Astrocyte of the spinal cord (primary cell): ENCODE data around the gene SSH2.
"Not testable (repeated sequence)": the region's sequence is repeated elsewhere in the genome, so short reads cannot be mapped to it uniquely, and the experiment has no call there.

Source experiments
- DNase-seq: peaks from one replicate; pipeline ENCODE4 v3.0.0; 2011; ENCODE audit warnings: low read depth, low spot score
- H3K4me3 ChIP-seq: 2 replicates; pipeline ENCODE4 v1.5.1; 2011; ENCODE audit warnings: low read depth, mild to moderate bottlenecking, low read length, moderate library complexity
- CTCF ChIP-seq: IDR thresholded peaks from 2 replicates; pipeline ENCODE4 v1.5.1; 2012; ENCODE audit warnings: low read depth, mild to moderate bottlenecking, low read length, inconsistent platforms
- in situ Hi-C: cut with HindIII; loops from 2 replicates; pipeline ENCODE4 v1.10.0; 2017; ENCODE audit warnings: low sequenced_read_pairs

The SSH2 gene

DNA sequence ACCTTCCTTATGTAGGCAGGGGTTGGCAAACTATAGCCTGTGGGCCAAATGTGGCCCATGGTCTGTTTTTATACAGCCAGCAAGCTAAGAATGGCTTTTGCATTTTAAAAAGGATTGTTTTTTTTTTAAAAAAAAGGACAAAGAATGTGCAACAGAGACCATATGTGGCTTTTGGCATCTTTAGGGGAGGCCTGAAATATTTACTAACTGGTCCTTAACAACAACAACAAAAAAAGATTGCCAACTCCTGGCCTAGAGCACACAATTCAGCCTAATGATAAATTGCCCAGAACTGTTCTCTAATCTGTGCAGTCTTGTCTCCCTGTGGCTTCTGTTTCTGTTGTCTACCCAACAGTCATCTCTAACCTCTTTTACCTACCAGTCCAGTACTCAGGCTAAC is 67.1 kb downstream of the SSH2 start:
- no peak for TF ChIP-seq CTCF
- no peak for DNase-seq
- in situ Hi-C loops, result no loop called here

GRCh38 chr17:29862127-29862526 is 67.9 kb downstream of the SSH2 start:
- no peak for TF ChIP-seq CTCF
- no peak for DNase-seq
- H3K4me3 ChIP-seq, result no peak overlapping the region
- in situ Hi-C loops, result no loop called here

More for the DNA sequence above, 67.1 kb downstream of the SSH2 start:
- no peak overlapping the region for H3K4me3 ChIP-seq

GRCh38 chr17:29859445-29859844 is 70.6 kb downstream of the SSH2 start:
- DNase-seq, in situ Hi-C loops, H3K4me3 ChIP-seq: not testable (repeated sequence)

DNA sequence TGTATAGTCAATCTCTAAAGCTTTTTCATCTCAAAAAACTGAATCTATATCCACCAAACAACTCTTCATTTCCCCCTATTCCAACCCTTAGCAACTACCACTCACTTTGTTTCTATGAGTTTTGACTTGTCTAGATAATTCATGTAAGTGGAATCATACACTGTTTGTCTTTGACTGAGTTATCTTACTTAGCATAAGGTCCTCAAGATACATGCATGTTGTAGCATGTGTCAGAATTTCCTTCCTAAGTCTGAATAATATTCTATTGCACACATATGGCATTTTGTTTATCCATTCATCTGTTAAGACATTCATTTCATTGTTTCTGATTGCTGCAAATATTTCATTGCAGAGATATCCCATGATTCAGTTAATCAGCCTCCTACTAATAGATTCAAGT is 72.2 kb downstream of the SSH2 start:
- TF ChIP-seq CTCF, result no peak
- H3K4me3 ChIP-seq, result no peak overlapping the region
- DNase-seq, result no peak
- in situ Hi-C loops, result no loop called here

DNA sequence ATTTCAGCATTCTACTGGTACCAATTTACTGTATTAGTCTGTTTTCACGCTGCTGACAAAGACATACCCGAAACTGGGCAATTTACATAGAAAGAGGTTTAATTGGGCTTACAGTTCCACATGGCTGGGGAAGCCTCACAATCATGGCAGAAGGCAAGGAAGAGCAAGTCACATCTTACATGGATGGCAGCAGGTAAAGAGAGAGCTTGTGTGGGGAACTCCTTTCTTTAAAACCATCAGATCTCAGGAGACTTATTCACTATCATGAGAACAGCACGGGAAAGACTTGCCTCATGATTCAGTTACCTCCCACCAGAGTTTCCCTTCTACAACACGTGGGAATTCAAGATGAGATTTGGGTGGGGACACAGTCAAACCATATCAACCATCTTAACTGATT is 72.9 kb downstream of the SSH2 start:
- in situ Hi-C loops, H3K4me3 ChIP-seq, DNase-seq: not testable (repeated sequence)

DNA sequence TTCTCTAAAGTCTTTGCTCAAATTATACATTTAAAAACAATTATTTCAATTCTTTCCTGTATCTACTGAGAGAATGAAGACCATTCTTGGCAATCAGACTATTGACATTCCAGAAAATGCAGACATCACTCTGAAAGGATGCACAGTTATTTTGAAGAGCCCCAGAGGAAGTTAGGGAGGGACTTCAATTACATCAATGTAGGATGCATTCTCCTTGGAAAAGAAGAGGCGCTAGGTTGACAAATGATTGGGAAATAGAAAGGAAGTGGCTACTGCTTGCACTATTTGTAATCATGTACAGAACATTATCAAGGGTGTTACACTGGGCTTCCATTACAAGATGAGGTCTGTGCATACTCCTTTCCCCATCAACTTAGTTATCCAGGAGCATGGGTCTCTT is 74.3 kb downstream of the SSH2 start:
- in situ Hi-C loops, result no loop called here
- H3K4me3 ChIP-seq, result no peak overlapping the region
- DNase-seq, result peak; percentile 41
- no peak for TF ChIP-seq CTCF

- H3K4me3 ChIP-seq, result no peak overlapping the region
- DNase-seq, result peak; percentile 20
- in situ Hi-C loops, result no loop called here
- no peak for TF ChIP-seq CTCF
Observed at GRCh38 chr17:29848737-29849136, 81.3 kb downstream of the SSH2 start.

DNA sequence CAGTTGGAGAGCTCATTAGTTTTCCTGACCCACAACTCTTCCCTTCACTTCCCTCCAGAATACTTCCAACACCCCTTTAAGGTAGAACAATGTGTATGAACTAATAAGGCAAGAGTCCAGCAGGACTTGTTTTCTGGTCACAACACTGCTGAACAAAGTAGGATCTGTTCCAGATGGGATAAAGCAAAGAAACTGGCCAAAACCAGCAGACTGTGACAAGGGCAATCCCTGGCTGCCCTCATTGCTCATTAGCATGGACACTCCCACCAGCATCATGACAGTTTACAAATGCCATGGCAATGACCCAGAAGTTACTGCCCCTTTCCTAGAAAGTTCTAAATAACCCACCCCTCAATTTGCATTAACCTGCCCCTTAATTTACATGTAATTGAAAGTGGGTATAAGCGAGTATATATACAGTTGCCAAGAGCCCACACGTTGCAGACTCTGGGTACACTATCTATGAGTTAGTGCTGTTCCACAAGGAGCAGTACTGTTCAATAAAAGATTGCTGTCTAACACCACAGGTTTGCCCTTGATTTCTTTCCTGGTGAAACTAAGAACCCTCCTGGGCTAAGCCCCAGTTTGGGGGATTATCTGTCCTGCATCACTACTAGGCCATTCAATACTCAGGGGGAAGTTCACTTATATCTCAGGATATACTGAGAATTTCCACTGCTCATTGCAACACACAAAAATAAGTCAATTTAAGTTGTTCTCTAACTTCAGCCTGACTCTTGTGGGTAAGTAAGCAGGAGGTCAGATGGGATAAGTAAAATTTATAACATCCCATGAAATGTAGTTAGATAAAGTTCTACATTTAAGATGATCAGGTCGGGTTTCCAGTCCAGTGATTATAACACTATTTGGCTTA is 82.3 kb downstream of the SSH2 start:
- in situ Hi-C loops, result no loop called here
- DNase-seq, result no peak
- no peak for TF ChIP-seq CTCF
- H3K4me3 ChIP-seq, result no peak overlapping the region
